ENCODE data around the gene ZNF616.

ZNF616 gene

DNA sequence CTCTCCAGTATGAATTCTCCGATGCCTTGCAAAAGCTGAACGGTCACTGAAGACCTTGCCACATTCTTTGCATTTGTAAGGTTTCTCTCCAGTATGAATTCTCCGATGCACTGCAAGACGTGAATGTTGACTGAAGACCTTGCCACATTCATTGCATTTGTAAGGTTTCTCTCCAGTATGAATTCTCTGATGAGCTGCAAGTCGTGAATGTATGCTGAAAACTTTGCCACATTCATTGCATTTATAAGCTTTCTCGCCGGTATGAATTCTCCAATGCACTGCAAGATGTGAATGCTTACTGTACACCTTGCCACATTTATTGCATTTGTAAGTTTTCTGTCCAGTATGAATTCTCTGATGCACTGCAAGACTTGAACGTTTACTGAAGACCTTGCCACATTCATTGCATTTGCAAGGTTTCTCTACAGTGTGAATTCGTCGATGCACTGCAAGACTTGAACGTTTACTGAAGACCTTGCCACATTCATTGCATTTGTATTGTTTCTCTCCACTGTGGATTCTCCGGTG, 24.1 kb downstream of the ZNF616 start:
- TF ChIP-seq CTCF (IDR thresholded peaks at IDR 0.05; ENCODE audit: low read depth, low read length) (no peak), EZH2phosphoT487 (IDR thresholded peaks at IDR 0.05; ENCODE audit: low read depth) (no peak)
- Histone ChIP-seq H3K79me2 (ENCODE audit: low read length) (no peaks in the 10 kb centered on the region), H3K4me1 (ENCODE audit: low read length) (no peaks in the 10 kb centered on the region), H3K36me3 (replicated peaks; ENCODE audit: low read depth, low read length) (peaks cover 69% of the 10 kb centered on the region), H3K27me3 (ENCODE audit: low read depth, low read length) (no peaks in the 10 kb centered on the region), H3K9ac (ENCODE audit: low read length) (no peak overlapping the region), H3K4me3 (ENCODE audit: low read length) (no peak overlapping the region), H3K27ac (ENCODE audit: low read length) (no peak overlapping the region), H2AFZ (ENCODE audit: low read depth, low read length) (no peak overlapping the region), H3K4me2 (ENCODE audit: low read length) (no peak overlapping the region), H4K20me1 (ENCODE audit: insufficient read depth, low read length) (no peaks in the 10 kb centered on the region), H3K9me3 (ENCODE audit: insufficient read depth, low read length) (peaks cover 89% of the 10 kb centered on the region)

DNA sequence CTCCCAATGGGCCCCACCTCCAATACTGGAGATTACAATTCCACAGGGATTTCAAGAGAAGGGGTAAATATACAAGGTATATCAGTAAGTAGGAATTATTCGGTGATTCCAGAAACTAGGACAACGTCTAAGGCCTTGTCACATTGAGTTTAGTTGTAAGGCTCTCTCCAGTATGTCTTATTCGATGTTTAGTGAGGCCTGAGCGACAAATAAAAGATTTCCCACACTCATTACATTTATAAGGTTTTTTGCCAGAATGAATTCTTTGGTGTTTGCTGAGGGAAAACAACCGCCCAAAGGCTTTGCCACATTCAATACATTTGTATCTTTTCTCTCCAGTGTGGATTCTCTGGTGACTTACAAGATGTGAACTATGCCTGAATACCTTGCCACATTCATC, 25.0 kb downstream of the ZNF616 start:
- no peaks in the 10 kb centered on the region for H3K4me1 ChIP-seq (ENCODE audit: low read length)
- TF ChIP-seq EZH2phosphoT487 (IDR thresholded peaks at IDR 0.05; ENCODE audit: low read depth), result no peak
- TF ChIP-seq CTCF (IDR thresholded peaks at IDR 0.05; ENCODE audit: low read depth, low read length), result no peak
- H3K27me3 ChIP-seq (ENCODE audit: low read depth, low read length), result no peaks in the 10 kb centered on the region
- no peak overlapping the region for H2AFZ ChIP-seq (ENCODE audit: low read depth, low read length)
- H3K79me2 ChIP-seq (ENCODE audit: low read length), result no peaks in the 10 kb centered on the region
- H4K20me1 ChIP-seq (ENCODE audit: insufficient read depth, low read length), result no peaks in the 10 kb centered on the region
- peaks cover 60% of the 10 kb centered on the region for H3K36me3 ChIP-seq (replicated peaks; ENCODE audit: low read depth, low read length)
- H3K9ac ChIP-seq (ENCODE audit: low read length), result no peak overlapping the region
- H3K27ac ChIP-seq (ENCODE audit: low read length), result no peak overlapping the region
- no peak overlapping the region for H3K4me2 ChIP-seq (ENCODE audit: low read length)
- peaks cover 87% of the 10 kb centered on the region for H3K9me3 ChIP-seq (ENCODE audit: insufficient read depth, low read length)
- no peak overlapping the region for H3K4me3 ChIP-seq (ENCODE audit: low read length)

- peaks cover 81% of the 10 kb centered on the region for H3K9me3 ChIP-seq (ENCODE audit: insufficient read depth, low read length)
- no peaks in the 10 kb centered on the region for H3K79me2 ChIP-seq (ENCODE audit: low read length)
- no peaks in the 10 kb centered on the region for H3K4me1 ChIP-seq (ENCODE audit: low read length)
- H3K9ac ChIP-seq (ENCODE audit: low read length), result no peak overlapping the region
- H3K4me3 ChIP-seq (ENCODE audit: low read length), result no peak overlapping the region
- no peak for TF ChIP-seq CTCF (IDR thresholded peaks at IDR 0.05; ENCODE audit: low read depth, low read length)
- TF ChIP-seq EZH2phosphoT487 (IDR thresholded peaks at IDR 0.05; ENCODE audit: low read depth), result no peak
- no peak overlapping the region for H3K27ac ChIP-seq (ENCODE audit: low read length)
- H4K20me1 ChIP-seq (ENCODE audit: insufficient read depth, low read length), result no peaks in the 10 kb centered on the region
- no peak overlapping the region for H2AFZ ChIP-seq (ENCODE audit: low read depth, low read length)
- peaks cover 39% of the 10 kb centered on the region for H3K36me3 ChIP-seq (replicated peaks; ENCODE audit: low read depth, low read length)
- H3K27me3 ChIP-seq (ENCODE audit: low read depth, low read length), result no peaks in the 10 kb centered on the region
- no peak overlapping the region for H3K4me2 ChIP-seq (ENCODE audit: low read length)
Measured at GRCh38 chr19:52112624-52113023, 27.1 kb downstream of the ZNF616 start.

DNA sequence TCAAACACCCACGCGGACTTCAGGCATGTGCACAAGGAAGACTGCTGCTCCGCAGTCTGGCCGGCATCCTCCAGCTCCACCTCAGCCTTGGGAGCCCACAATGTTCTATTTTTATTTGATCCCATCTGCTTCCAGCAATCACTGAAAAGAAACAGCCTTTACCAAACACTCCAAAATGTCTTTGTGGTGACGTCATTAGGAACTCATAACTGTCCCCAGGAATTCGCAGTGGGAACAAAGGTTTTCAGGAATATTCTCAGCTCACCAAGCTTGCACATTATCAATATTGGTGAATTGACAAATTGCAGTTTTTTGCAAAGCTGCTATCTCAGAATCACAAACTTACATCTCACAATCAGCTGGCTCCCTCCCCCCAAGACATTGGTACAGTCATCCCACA, 29.0 kb downstream of the ZNF616 start:
- H2AFZ ChIP-seq (ENCODE audit: low read depth, low read length), result no peak overlapping the region
- no peaks in the 10 kb centered on the region for H3K4me1 ChIP-seq (ENCODE audit: low read length)
- H3K79me2 ChIP-seq (ENCODE audit: low read length), result no peaks in the 10 kb centered on the region
- no peak overlapping the region for H3K4me2 ChIP-seq (ENCODE audit: low read length)
- H3K27ac ChIP-seq (ENCODE audit: low read length), result no peak overlapping the region
- TF ChIP-seq CTCF (IDR thresholded peaks at IDR 0.05; ENCODE audit: low read depth, low read length), result no peak
- H3K4me3 ChIP-seq (ENCODE audit: low read length), result no peak overlapping the region
- H3K36me3 ChIP-seq (replicated peaks; ENCODE audit: low read depth, low read length), result peaks cover 23% of the 10 kb centered on the region
- no peaks in the 10 kb centered on the region for H4K20me1 ChIP-seq (ENCODE audit: insufficient read depth, low read length)
- peaks cover 74% of the 10 kb centered on the region for H3K9me3 ChIP-seq (ENCODE audit: insufficient read depth, low read length)
- H3K9ac ChIP-seq (ENCODE audit: low read length), result no peak overlapping the region
- H3K27me3 ChIP-seq (ENCODE audit: low read depth, low read length), result no peaks in the 10 kb centered on the region

Measured in OCI-LY3 (cell line).